ENCODE results near the gene CRKL. TPM values are rescaled to one million over a fixed set of nuclear protein-coding genes. Genes with fewer than 3 reads are reported as not detected.

CRKL gene
- total and polyA plus RNA-seq, 11 donors, result 22.4 to 64.2 (median 52.9) TPM

- intact Hi-C loops (cut with DNase I), result loop anchor here in 1 of 10 donors (5.0 kb wide), 1 partner anchor 33 kb away; the partner anchor contains the start of gene LZTR1
- WGBS, 4 donors, result 84 to 88% (median 85%) methylated on average over 13 of the region's 13 CpGs
- Histone ChIP-seq H3K36me3 (peaks cover 0 to 60% (median 40%) of the 10 kb centered on the region in 9 donors), H3K4me1 (peaks cover 0 to 31% (median 17%) of the 10 kb centered on the region in 12 donors), H3K27ac (no peak overlapping the region), H3K9me3 (no peaks in the 10 kb centered on the region), H3K4me3 (no peak overlapping the region), H3K27me3 (no peaks in the 10 kb centered on the region)
- ATAC-seq (no peak), DNase-seq (no peak)
- TF ChIP-seq POLR2A (IDR thresholded peaks at IDR 0.05), result no peak
- no peak for TF ChIP-seq CTCF (IDR thresholded peaks at IDR 0.05)
These were observed 32.5 kb downstream of the CRKL start for GRCh38 chr22:20949698-20950183.

GRCh38 chr22:20951151-20951931 lies 34.1 kb downstream of the CRKL start:
- DNase-seq, result no peak
- Histone ChIP-seq H3K9me3 (no peaks in the 10 kb centered on the region), H3K4me1 (peaks cover 0 to 19% (median 6%) of the 10 kb centered on the region in 12 donors), H3K27me3 (no peaks in the 10 kb centered on the region), H3K36me3 (peaks cover 0 to 60% (median 40%) of the 10 kb centered on the region in 9 donors), H3K27ac (no peak overlapping the region), H3K4me3 (no peak overlapping the region)
- 82 to 89% (median 88%) methylated on average over 10 of the region's 10 CpGs for WGBS, 4 donors
- TF ChIP-seq CTCF (IDR thresholded peaks at IDR 0.05), result no peak
- TF ChIP-seq POLR2A (IDR thresholded peaks at IDR 0.05), result no peak
- ATAC-seq, result no peak
- intact Hi-C loops (cut with DNase I), result no loop called here

GRCh38 chr22:20951932-20952380 lies 34.7 kb downstream of the CRKL start:
- Histone ChIP-seq H3K9me3 (no peaks in the 10 kb centered on the region), H3K27ac (no peak overlapping the region), H3K4me3 (no peak overlapping the region), H3K27me3 (no peaks in the 10 kb centered on the region), H3K36me3 (peaks cover 0 to 59% (median 40%) of the 10 kb centered on the region in 9 donors), H3K4me1 (peaks cover 0 to 19% (median 4%) of the 10 kb centered on the region in 12 donors)
- TF ChIP-seq POLR2A (IDR thresholded peaks at IDR 0.05) (no peak), CTCF (IDR thresholded peaks at IDR 0.05) (no peak)
- WGBS, 4 donors, result 92 to 94% (median 93%) methylated on average over 8 of the region's 8 CpGs
- ATAC-seq, result no peak
- no peak for DNase-seq
- intact Hi-C loops (cut with DNase I), result no loop called here

- WGBS, 4 donors, result 78 to 84% (median 81%) methylated on average over 13 of the region's 13 CpGs
- intact Hi-C loops (cut with DNase I), result no loop called here
- ATAC-seq, result no peak
These were observed 35.5 kb downstream of the CRKL start for GRCh38 chr22:20952544-20953341.

More at GRCh38 chr22:20952544-20953341, 35.5 kb downstream of the CRKL start:
- TF ChIP-seq CTCF (IDR thresholded peaks at IDR 0.05) (no peak), POLR2A (IDR thresholded peaks at IDR 0.05) (no peak)
- Histone ChIP-seq H3K36me3 (peaks cover 0 to 59% (median 40%) of the 10 kb centered on the region in 9 donors), H3K4me1 (peaks cover 0 to 19% (median 4%) of the 10 kb centered on the region in 12 donors), H3K4me3 (no peak overlapping the region), H3K27me3 (no peaks in the 10 kb centered on the region), H3K9me3 (no peaks in the 10 kb centered on the region), H3K27ac (no peak overlapping the region)
- no peak for DNase-seq

All from heart left ventricle (tissue), 16 donors.